ENCODE measurements around the gene TIGD6.

The TIGD6 gene

DNA sequence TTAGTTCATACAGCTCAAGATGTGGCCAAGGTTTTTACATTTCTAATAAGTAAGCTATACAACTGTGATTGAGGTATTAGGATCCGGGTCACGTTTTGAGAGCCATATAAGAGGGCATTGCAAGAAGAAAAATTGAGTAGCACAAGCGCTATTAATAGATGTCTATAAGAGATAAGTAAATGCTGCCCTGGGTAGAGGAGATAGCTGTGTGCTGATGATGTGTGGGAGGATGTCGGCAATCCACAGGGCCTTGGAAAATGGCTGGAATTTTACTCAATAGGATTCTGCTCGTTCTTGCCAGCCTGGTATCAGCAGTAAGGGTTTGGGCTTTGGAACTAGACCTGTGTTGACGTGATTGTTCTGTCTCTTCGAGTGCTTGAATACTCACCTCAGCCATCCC, 44.3 kb upstream of the TIGD6 start:
- Histone ChIP-seq H3K79me2 (ENCODE audit: insufficient read depth, low read length) (no peaks in the 10 kb centered on the region), H4K20me1 (ENCODE audit: low read depth, low read length) (no peaks in the 10 kb centered on the region), H3K9me3 (ENCODE audit: insufficient read depth, low read length) (no peaks in the 10 kb centered on the region), H3K9ac (ENCODE audit: low read length) (no peak overlapping the region), H3K27me3 (ENCODE audit: low read length) (no peaks in the 10 kb centered on the region), H3K4me3 (ENCODE audit: insufficient read depth, low read length, poor library complexity, severe bottlenecking) (no peak overlapping the region), H3K36me3 (ENCODE audit: low read length) (peaks cover 20% of the 10 kb centered on the region), H3K4me2 (ENCODE audit: low read depth, low read length, poor library complexity, severe bottlenecking) (no peak overlapping the region), H3F3A (ENCODE audit: insufficient read depth) (no peaks in the 10 kb centered on the region), H3K9me2 (replicated peaks; ENCODE audit: insufficient read depth, low read length) (no peaks in the 10 kb centered on the region), H3K27ac (ENCODE audit: low read depth, low read length) (no peak overlapping the region), H2AFZ (ENCODE audit: low read depth, low read length, severe bottlenecking) (no peak overlapping the region)
- TF ChIP-seq, protein P1, sequence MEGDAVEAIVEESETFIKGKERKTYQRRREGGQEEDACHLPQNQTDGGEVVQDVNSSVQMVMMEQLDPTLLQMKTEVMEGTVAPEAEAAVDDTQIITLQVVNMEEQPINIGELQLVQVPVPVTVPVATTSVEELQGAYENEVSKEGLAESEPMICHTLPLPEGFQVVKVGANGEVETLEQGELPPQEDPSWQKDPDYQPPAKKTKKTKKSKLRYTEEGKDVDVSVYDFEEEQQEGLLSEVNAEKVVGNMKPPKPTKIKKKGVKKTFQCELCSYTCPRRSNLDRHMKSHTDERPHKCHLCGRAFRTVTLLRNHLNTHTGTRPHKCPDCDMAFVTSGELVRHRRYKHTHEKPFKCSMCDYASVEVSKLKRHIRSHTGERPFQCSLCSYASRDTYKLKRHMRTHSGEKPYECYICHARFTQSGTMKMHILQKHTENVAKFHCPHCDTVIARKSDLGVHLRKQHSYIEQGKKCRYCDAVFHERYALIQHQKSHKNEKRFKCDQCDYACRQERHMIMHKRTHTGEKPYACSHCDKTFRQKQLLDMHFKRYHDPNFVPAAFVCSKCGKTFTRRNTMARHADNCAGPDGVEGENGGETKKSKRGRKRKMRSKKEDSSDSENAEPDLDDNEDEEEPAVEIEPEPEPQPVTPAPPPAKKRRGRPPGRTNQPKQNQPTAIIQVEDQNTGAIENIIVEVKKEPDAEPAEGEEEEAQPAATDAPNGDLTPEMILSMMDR (IDR thresholded peaks at IDR 0.05; ENCODE audit: insufficient read depth, low read length, poor library complexity, severe bottlenecking): no peak
- no peak for TF ChIP-seq EZH2phosphoT487 (conservative IDR thresholded peaks at IDR 0.05; ENCODE audit: low read length)

DNA sequence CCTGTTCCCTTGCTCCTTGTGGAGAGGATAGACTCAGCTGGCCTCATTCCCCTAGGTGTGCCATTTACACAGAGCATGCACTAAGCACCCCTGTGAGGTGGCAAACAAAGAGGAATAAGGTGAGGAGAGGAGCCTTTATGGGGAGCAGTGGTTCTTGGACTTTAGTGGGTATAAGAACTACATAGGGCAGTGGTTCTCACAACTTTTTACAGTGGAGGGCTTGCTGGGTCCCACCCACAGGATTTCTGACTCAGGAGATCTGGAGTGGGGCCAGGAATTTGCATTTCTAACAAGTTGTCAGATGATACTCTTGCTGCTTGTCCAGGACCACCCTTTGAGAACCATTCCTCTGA, 43.9 kb upstream of the TIGD6 start:
- H4K20me1 ChIP-seq (ENCODE audit: low read depth, low read length): no peaks in the 10 kb centered on the region
- H2AFZ ChIP-seq (ENCODE audit: low read depth, low read length, severe bottlenecking): no peak overlapping the region
- H3F3A ChIP-seq (ENCODE audit: insufficient read depth): no peaks in the 10 kb centered on the region
- H3K9me2 ChIP-seq (replicated peaks; ENCODE audit: insufficient read depth, low read length): no peaks in the 10 kb centered on the region
- peaks cover 24% of the 10 kb centered on the region for H3K36me3 ChIP-seq (ENCODE audit: low read length)
- TF ChIP-seq EZH2phosphoT487 (conservative IDR thresholded peaks at IDR 0.05; ENCODE audit: low read length): no peak
- TF ChIP-seq, protein P1 (IDR thresholded peaks at IDR 0.05; ENCODE audit: insufficient read depth, low read length, poor library complexity, severe bottlenecking): no peak
- H3K9me3 ChIP-seq (ENCODE audit: insufficient read depth, low read length): no peaks in the 10 kb centered on the region
- H3K4me2 ChIP-seq (ENCODE audit: low read depth, low read length, poor library complexity, severe bottlenecking): no peak overlapping the region
- H3K9ac ChIP-seq (ENCODE audit: low read length): no peak overlapping the region
- no peaks in the 10 kb centered on the region for H3K27me3 ChIP-seq (ENCODE audit: low read length)
- H3K79me2 ChIP-seq (ENCODE audit: insufficient read depth, low read length): no peaks in the 10 kb centered on the region
- H3K27ac ChIP-seq (ENCODE audit: low read depth, low read length): no peak overlapping the region
- H3K4me3 ChIP-seq (ENCODE audit: insufficient read depth, low read length, poor library complexity, severe bottlenecking): no peak overlapping the region

DNA sequence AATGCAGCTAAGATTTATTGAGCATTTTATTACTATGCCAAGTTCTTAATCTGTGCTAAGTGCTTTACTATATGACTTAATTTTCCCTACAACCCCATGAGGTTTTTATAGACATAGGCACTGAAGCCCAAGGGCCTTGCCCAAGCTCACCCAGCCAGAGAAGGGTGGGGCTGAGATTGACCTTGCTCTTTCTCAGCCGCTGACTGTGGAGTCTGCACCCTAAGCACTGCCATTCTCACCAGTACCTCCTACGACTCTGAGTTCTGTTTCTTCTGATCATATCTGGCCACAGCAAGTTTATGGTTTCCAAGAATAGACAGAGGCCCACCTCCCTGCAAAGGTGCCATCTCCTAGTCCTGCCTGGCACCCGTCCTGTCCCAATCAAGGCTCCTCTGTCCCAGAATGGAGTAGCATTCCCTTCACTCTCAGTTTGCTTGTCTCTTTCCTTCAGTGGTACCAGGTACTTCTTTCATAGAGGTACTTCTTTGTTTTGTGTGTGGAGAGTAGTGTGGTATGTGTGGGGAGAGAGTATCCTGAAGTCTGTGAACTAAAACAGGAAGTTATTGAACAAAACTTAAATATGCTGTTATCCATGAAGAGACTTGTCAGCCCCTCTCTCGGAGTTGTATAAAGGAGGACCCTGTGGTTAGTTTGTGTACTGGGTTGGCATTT, 43.3 kb upstream of the TIGD6 start:
- no peaks in the 10 kb centered on the region for H4K20me1 ChIP-seq (ENCODE audit: low read depth, low read length)
- no peak overlapping the region for H2AFZ ChIP-seq (ENCODE audit: low read depth, low read length, severe bottlenecking)
- H3K9ac ChIP-seq (ENCODE audit: low read length): no peak overlapping the region
- no peak overlapping the region for H3K27ac ChIP-seq (ENCODE audit: low read depth, low read length)
- H3K79me2 ChIP-seq (ENCODE audit: insufficient read depth, low read length): no peaks in the 10 kb centered on the region
- H3K36me3 ChIP-seq (ENCODE audit: low read length): peaks cover 29% of the 10 kb centered on the region
- H3K9me2 ChIP-seq (replicated peaks; ENCODE audit: insufficient read depth, low read length): no peaks in the 10 kb centered on the region
- H3F3A ChIP-seq (ENCODE audit: insufficient read depth): no peaks in the 10 kb centered on the region
- no peak overlapping the region for H3K4me3 ChIP-seq (ENCODE audit: insufficient read depth, low read length, poor library complexity, severe bottlenecking)
- no peak overlapping the region for H3K4me2 ChIP-seq (ENCODE audit: low read depth, low read length, poor library complexity, severe bottlenecking)
- H3K27me3 ChIP-seq (ENCODE audit: low read length): no peaks in the 10 kb centered on the region
- TF ChIP-seq, protein P1 (IDR thresholded peaks at IDR 0.05; ENCODE audit: insufficient read depth, low read length, poor library complexity, severe bottlenecking): no peak
- TF ChIP-seq EZH2phosphoT487 (conservative IDR thresholded peaks at IDR 0.05; ENCODE audit: low read length): no peak
- no peaks in the 10 kb centered on the region for H3K9me3 ChIP-seq (ENCODE audit: insufficient read depth, low read length)
